H9 (cell line): Measurements from ENCODE around the gene ZNF681. TPM values are rescaled to one million over a fixed set of nuclear protein-coding genes. Genes with fewer than 3 reads are reported as not detected.

Experiments
- DNase-seq: peaks from one replicate; pipeline ENCODE4 v3.0.0-alpha.2; 2017
- H2AFZ ChIP-seq: one replicate; pipeline ENCODE4 v1.6.1; 2013; ENCODE audit warnings: mild to moderate bottlenecking, low read length, control low read depth, moderate library complexity
- H2AK5ac ChIP-seq: 2 replicates; pipeline ENCODE4 v1.6.1; 2013; ENCODE audit warnings: low read length, control low read depth, mixed read lengths; ENCODE audit not compliant: insufficient read length
- H2BK120ac ChIP-seq: one replicate; pipeline ENCODE4 v1.6.1; 2013; ENCODE audit warnings: low read depth, mild to moderate bottlenecking, low read length, control low read depth, inconsistent platforms; ENCODE audit not compliant: poor library complexity, severe bottlenecking
- H2BK12ac ChIP-seq: 2 replicates; pipeline ENCODE4 v1.6.1; 2013; ENCODE audit warnings: low read length, control low read depth, mixed read lengths, low read depth; ENCODE audit not compliant: insufficient read length
- H2BK15ac ChIP-seq: 2 replicates; pipeline ENCODE4 v1.6.1; 2013; ENCODE audit warnings: low read depth, low read length, control low read depth
- H2BK20ac ChIP-seq: one replicate; pipeline ENCODE4 v1.6.1; 2013; ENCODE audit warnings: low read depth, mild to moderate bottlenecking, low read length, control low read depth, inconsistent platforms; ENCODE audit not compliant: poor library complexity, severe bottlenecking
- H2BK5ac ChIP-seq: 2 replicates; pipeline ENCODE4 v1.6.1; 2013; ENCODE audit warnings: low read length, control low read depth, mixed read lengths; ENCODE audit not compliant: insufficient read length
- H3K14ac ChIP-seq: 2 replicates; pipeline ENCODE4 v1.6.1; 2013; ENCODE audit warnings: low read length, control low read depth; ENCODE audit not compliant: insufficient read depth
- H3K18ac ChIP-seq: 2 replicates; pipeline ENCODE4 v1.6.1; 2013; ENCODE audit warnings: low read depth, mild to moderate bottlenecking, mixed read lengths, low read length, control low read depth; ENCODE audit not compliant: insufficient read length
- H3K23ac ChIP-seq: 2 replicates; pipeline ENCODE4 v1.6.1; 2013; ENCODE audit warnings: low read length, control low read depth, mixed read lengths, low read depth; ENCODE audit not compliant: insufficient read length
- H3K23me2 ChIP-seq: 2 replicates; pipeline ENCODE4 v1.6.1; 2013; ENCODE audit warnings: low read depth, mild to moderate bottlenecking, mixed read lengths, low read length, control low read depth; ENCODE audit not compliant: insufficient read length, poor library complexity, severe bottlenecking
- H3K27ac ChIP-seq: 2 replicates; pipeline ENCODE4 v1.5.1; 2013; ENCODE audit warnings: low read length, control low read depth, mixed read lengths, low read depth; ENCODE audit not compliant: insufficient read length
- H3K27me3 ChIP-seq: 2 replicates; pipeline ENCODE4 v1.6.1; 2013; ENCODE audit warnings: low read length, control low read depth, inconsistent platforms; ENCODE audit not compliant: insufficient read depth
- H3K4ac ChIP-seq: 2 replicates; pipeline ENCODE4 v1.6.1; 2013; ENCODE audit warnings: low read depth, mild to moderate bottlenecking, control low read depth, inconsistent platforms, low read length, moderate library complexity
- H3K4me1 ChIP-seq: 2 replicates; pipeline ENCODE4 v1.6.1; 2013; ENCODE audit warnings: low read length, control low read depth, inconsistent platforms; ENCODE audit not compliant: insufficient read depth
- H3K4me2 ChIP-seq: 2 replicates; pipeline ENCODE4 v1.6.1; 2013; ENCODE audit warnings: low read length, control low read depth, mixed read lengths; ENCODE audit not compliant: insufficient read length, insufficient read depth
- H3K56ac ChIP-seq: 2 replicates; pipeline ENCODE4 v1.6.1; 2013; ENCODE audit warnings: low read depth, mild to moderate bottlenecking, mixed read lengths, low read length, control low read depth; ENCODE audit not compliant: insufficient read length
- H3K79me1 ChIP-seq: 2 replicates; pipeline ENCODE4 v1.6.1; 2013; ENCODE audit warnings: low read depth, mild to moderate bottlenecking, moderate library complexity, low read length, control low read depth, inconsistent platforms; ENCODE audit not compliant: insufficient read depth, poor library complexity, severe bottlenecking
- H3K79me2 ChIP-seq: 2 replicates; pipeline ENCODE4 v1.6.1; 2013; ENCODE audit warnings: low read length, control low read depth, inconsistent platforms; ENCODE audit not compliant: insufficient read depth
- H3K9ac ChIP-seq: 2 replicates; pipeline ENCODE4 v1.6.1; 2013; ENCODE audit warnings: low read length, control low read depth, mixed read lengths; ENCODE audit not compliant: insufficient read length; ENCODE audit errors: extremely low read depth
- H3K9me3 ChIP-seq: one replicate; pipeline ENCODE4 v1.6.1; 2013; ENCODE audit warnings: low read depth, low read length, inconsistent platforms; ENCODE audit not compliant: control insufficient read depth
- H3T11ph ChIP-seq: one replicate; pipeline ENCODE4 v1.6.1; 2013; ENCODE audit warnings: mild to moderate bottlenecking, low read length, control low read depth, inconsistent platforms
- H4K20me1 ChIP-seq: one replicate; pipeline ENCODE4 v1.6.1; 2013; ENCODE audit not compliant: control insufficient read depth, insufficient read length, insufficient read depth
- H4K5ac ChIP-seq: 2 replicates; pipeline ENCODE4 v1.6.1; 2013; ENCODE audit warnings: low read depth, mild to moderate bottlenecking, mixed read lengths, low read length, control low read depth; ENCODE audit not compliant: insufficient read length
- H4K8ac ChIP-seq: replicated peaks from 2 replicates; pipeline ENCODE4 v1.6.1; 2013; ENCODE audit warnings: low read length, control low read depth, mixed read lengths, low read depth; ENCODE audit not compliant: insufficient read length
- H4K91ac ChIP-seq: 2 replicates; pipeline ENCODE4 v1.6.1; 2013; ENCODE audit warnings: low read depth, mild to moderate bottlenecking, moderate library complexity, mixed read lengths, low read length, control low read depth; ENCODE audit not compliant: insufficient read length
- H3K27ac Mint-ChIP-seq, 3 experiments: 2 replicates in 2 of 3; 3 replicates in 1 of 3; pipeline ENCODE4 v1.8.0; 2020 to 2021; ENCODE audit warnings: mixed read lengths in 3 of 3, mild to moderate bottlenecking in 1 of 3, moderate library complexity in 1 of 3
- H3K27me3 Mint-ChIP-seq: 2 replicates; pipeline ENCODE4 v1.8.0; 2021; ENCODE audit warnings: low read depth, mild to moderate bottlenecking, moderate library complexity, mixed read lengths
- H3K36me3 Mint-ChIP-seq, 3 experiments: 2 replicates in 2 of 3; 3 replicates in 1 of 3; pipeline ENCODE4 v1.8.0; 2020 to 2021; ENCODE audit warnings: low read depth in 3 of 3, mixed read lengths in 3 of 3; ENCODE audit not compliant: insufficient read depth in 1 of 3
- H3K4me1 Mint-ChIP-seq, 2 experiments: 2 replicates each; pipeline ENCODE4 v1.8.0; 2020; ENCODE audit warnings: mixed read lengths in 2 of 2
- H3K4me3 Mint-ChIP-seq, 2 experiments: 2 replicates in 1 of 2; 3 replicates in 1 of 2; pipeline ENCODE4 v1.8.0; 2020 to 2021; ENCODE audit warnings: mild to moderate bottlenecking in 2 of 2, mixed read lengths in 2 of 2, moderate library complexity in 1 of 2
- H3K9me3 Mint-ChIP-seq, 2 experiments: 2 replicates in 1 of 2; 3 replicates in 1 of 2; pipeline ENCODE4 v1.8.0; 2020; ENCODE audit warnings: mild to moderate bottlenecking in 2 of 2, mixed read lengths in 2 of 2, moderate library complexity in 1 of 2
- WGBS: extraction: QIAGEN DNeasy Blood & Tissue Kit; methylation state at CpG from one replicate; pipeline ENCODE4 v1.1.7; 2013; ENCODE audit warnings: missing lambda C conversion rate, low lambda C conversion rate, mixed read lengths; ENCODE audit not compliant: insufficient read length; ENCODE audit errors: extremely low coverage; 5-methylcytosine and 5-hydroxymethylcytosine counted together
- total RNA-seq: library from RNA; stranded (reverse); gene quantifications from 2 replicates; pipeline ENCODE4 v1.2.1, GENCODE V29; 2021
- TF ChIP-seq, protein P1 (sequence below): fragments of 200-600 bp; sonication (generic); conservative IDR thresholded peaks from 3 replicates; pipeline ENCODE4 v1.8.0; 2021; ENCODE audit warnings: antibody characterized with exemption, mild to moderate bottlenecking

The ZNF681 gene
- total RNA-seq, 1 experiment from 2014 or later, result 10.4 TPM

GRCh38 chr19:23709347-23709746 lies 49.3 kb downstream of the ZNF681 start:
- no peak overlapping the region for H3K23ac ChIP-seq
- Mint-ChIP-seq H3K36me3 (peaks cover 0 to 6% (median 2%) of the 10 kb centered on the region in 3 experiments; a peak in 4 of 7 replicates), H3K4me1 (no peaks in the 10 kb centered on the region), H3K4me3 (no peak overlapping the region), H3K27me3 (no peaks in the 10 kb centered on the region), H3K9me3 (peaks cover 13 to 16% of the 10 kb centered on the region in 2 experiments), H3K27ac (no peak overlapping the region)
- no peak overlapping the region for H2BK120ac ChIP-seq
- H4K5ac ChIP-seq, result no peak overlapping the region
- no peaks in the 10 kb centered on the region for H3K4me1 ChIP-seq
- no peak overlapping the region for H2BK20ac ChIP-seq
- no peak overlapping the region for H3K4me2 ChIP-seq
- no peaks in the 10 kb centered on the region for H3K79me2 ChIP-seq
- TF ChIP-seq, protein P1, sequence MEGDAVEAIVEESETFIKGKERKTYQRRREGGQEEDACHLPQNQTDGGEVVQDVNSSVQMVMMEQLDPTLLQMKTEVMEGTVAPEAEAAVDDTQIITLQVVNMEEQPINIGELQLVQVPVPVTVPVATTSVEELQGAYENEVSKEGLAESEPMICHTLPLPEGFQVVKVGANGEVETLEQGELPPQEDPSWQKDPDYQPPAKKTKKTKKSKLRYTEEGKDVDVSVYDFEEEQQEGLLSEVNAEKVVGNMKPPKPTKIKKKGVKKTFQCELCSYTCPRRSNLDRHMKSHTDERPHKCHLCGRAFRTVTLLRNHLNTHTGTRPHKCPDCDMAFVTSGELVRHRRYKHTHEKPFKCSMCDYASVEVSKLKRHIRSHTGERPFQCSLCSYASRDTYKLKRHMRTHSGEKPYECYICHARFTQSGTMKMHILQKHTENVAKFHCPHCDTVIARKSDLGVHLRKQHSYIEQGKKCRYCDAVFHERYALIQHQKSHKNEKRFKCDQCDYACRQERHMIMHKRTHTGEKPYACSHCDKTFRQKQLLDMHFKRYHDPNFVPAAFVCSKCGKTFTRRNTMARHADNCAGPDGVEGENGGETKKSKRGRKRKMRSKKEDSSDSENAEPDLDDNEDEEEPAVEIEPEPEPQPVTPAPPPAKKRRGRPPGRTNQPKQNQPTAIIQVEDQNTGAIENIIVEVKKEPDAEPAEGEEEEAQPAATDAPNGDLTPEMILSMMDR, result no peak
- no peak overlapping the region for H2AFZ ChIP-seq
- no peak overlapping the region for H3K27ac ChIP-seq
- no peaks in the 10 kb centered on the region for H4K20me1 ChIP-seq
- H2AK5ac ChIP-seq, result no peak overlapping the region
- no peak overlapping the region for H4K91ac ChIP-seq
- H3K9ac ChIP-seq, result no peak overlapping the region
- H3K9me3 ChIP-seq, result no peaks in the 10 kb centered on the region
- H2BK15ac ChIP-seq, result no peak overlapping the region
- H3K14ac ChIP-seq, result no peak overlapping the region
- no peaks in the 10 kb centered on the region for H3K27me3 ChIP-seq
- H3K23me2 ChIP-seq, result no peaks in the 10 kb centered on the region
- WGBS, result no CpG with 5 or more reads among the region's 2 CpGs
- H3K18ac ChIP-seq, result no peak overlapping the region
- no peak overlapping the region for H4K8ac ChIP-seq
- H3K56ac ChIP-seq, result no peak overlapping the region
- no peak overlapping the region for H2BK5ac ChIP-seq
- no peak overlapping the region for H3T11ph ChIP-seq
- H3K79me1 ChIP-seq, result no peaks in the 10 kb centered on the region
- H3K4ac ChIP-seq, result no peak overlapping the region
- DNase-seq, result no peak
- H2BK12ac ChIP-seq, result no peak overlapping the region
